ENCODE measurements around the gene SLC9A9.

GRCh38 chr3:143650827-143651226 is 197.4 kb downstream of the SLC9A9 start:
- TF ChIP-seq CTCF (IDR thresholded peaks at IDR 0.05) (no peak), POLR2A (IDR thresholded peaks at IDR 0.05) (no peak)
